ENCODE measurements around the gene GH2.
"Not testable (repeated sequence)": the region's sequence is repeated elsewhere in the genome, so short reads cannot be mapped to it uniquely, and the experiment has no call there.

- not testable (repeated sequence) for TF ChIP-seq CTCF (tag by site-specific recombination; IDR thresholded peaks at IDR 0.05); SP2 (tag by site-specific recombination; IDR thresholded peaks at IDR 0.05); KLF7 (tag by site-specific recombination; IDR thresholded peaks at IDR 0.05; ENCODE audit: borderline replicate concordance); ZNF24 (tag by site-specific recombination; IDR thresholded peaks at IDR 0.05); MYNN (tag by site-specific recombination; IDR thresholded peaks at IDR 0.05; ENCODE audit: borderline replicate concordance); AEBP2 (tag by site-specific recombination; IDR thresholded peaks at IDR 0.05; ENCODE audit: borderline replicate concordance); ZNF830 (tag by site-specific recombination; IDR thresholded peaks at IDR 0.05; ENCODE audit: low read depth); PRDM10 (tag by site-specific recombination; IDR thresholded peaks at IDR 0.05); ZSCAN5A (tag by site-specific recombination; IDR thresholded peaks at IDR 0.05); RBAK (tag by site-specific recombination; IDR thresholded peaks at IDR 0.05); ZNF239 (tag by site-specific recombination; IDR thresholded peaks at IDR 0.05); ZNF121 (tag by site-specific recombination; IDR thresholded peaks at IDR 0.05); REST (tag by site-specific recombination; IDR thresholded peaks at IDR 0.05)
Measured at GRCh38 chr17:63907161-63907778, 25.5 kb upstream of the GH2 start.
